GM10266 (cell line): ENCODE measurements around the gene CD164.

Source experiments
- DNase-seq: peaks from one replicate; pipeline ENCODE4 v3.0.0; 2012; ENCODE audit errors: extremely low spot score
- TF ChIP-seq, protein P1 (sequence below): IDR thresholded peaks from 2 replicates; pipeline ENCODE4 v1.5.1; 2012; ENCODE audit warnings: mild to moderate bottlenecking, low read depth; ENCODE audit not compliant: control insufficient read depth, insufficient read depth; ENCODE audit errors: missing control alignments

Gene CD164

DNA sequence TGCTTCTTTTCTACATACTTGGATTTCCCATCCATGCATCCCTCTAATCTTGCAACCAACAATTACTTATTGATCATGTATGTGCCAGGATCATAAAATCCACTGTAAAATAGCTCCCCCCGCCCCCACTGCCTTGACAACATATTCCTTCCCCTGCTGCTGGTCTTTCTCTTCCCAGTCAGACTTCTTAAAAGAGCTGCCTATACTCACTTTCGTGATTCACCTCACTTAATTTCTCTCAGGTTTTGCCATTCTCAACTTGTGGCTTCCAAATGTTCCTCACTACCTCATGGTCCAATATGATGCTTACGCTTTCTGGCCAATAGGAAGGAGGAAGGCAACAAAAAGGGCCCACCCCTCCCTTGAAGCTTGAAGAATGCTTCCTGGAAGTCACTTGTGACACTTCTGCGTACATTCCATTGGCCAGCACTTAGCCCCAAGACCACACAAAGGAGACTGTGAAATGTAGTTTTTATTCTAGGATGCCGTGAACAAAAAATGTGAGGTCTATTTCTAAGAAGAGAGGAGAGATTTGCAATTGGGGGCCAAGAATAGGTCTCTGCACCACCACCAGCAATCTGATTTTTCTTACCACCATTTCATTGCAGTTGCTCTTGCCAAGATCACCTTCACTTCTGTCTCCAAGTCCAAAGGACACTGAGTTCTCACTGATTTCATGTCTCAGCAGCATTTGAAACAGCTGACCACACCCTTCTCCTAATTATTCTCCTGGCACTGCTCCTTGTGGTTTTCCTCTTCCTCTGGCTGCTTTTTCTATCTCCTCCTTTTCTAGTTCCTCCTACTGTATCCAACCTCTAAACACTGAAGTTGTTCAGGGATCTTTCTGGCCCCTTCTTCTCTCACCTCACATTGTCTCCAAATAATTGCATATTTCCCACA, 30.8 kb downstream of the CD164 start:
- TF ChIP-seq, protein P1, sequence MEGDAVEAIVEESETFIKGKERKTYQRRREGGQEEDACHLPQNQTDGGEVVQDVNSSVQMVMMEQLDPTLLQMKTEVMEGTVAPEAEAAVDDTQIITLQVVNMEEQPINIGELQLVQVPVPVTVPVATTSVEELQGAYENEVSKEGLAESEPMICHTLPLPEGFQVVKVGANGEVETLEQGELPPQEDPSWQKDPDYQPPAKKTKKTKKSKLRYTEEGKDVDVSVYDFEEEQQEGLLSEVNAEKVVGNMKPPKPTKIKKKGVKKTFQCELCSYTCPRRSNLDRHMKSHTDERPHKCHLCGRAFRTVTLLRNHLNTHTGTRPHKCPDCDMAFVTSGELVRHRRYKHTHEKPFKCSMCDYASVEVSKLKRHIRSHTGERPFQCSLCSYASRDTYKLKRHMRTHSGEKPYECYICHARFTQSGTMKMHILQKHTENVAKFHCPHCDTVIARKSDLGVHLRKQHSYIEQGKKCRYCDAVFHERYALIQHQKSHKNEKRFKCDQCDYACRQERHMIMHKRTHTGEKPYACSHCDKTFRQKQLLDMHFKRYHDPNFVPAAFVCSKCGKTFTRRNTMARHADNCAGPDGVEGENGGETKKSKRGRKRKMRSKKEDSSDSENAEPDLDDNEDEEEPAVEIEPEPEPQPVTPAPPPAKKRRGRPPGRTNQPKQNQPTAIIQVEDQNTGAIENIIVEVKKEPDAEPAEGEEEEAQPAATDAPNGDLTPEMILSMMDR: no peak
- DNase-seq: no peak

DNA sequence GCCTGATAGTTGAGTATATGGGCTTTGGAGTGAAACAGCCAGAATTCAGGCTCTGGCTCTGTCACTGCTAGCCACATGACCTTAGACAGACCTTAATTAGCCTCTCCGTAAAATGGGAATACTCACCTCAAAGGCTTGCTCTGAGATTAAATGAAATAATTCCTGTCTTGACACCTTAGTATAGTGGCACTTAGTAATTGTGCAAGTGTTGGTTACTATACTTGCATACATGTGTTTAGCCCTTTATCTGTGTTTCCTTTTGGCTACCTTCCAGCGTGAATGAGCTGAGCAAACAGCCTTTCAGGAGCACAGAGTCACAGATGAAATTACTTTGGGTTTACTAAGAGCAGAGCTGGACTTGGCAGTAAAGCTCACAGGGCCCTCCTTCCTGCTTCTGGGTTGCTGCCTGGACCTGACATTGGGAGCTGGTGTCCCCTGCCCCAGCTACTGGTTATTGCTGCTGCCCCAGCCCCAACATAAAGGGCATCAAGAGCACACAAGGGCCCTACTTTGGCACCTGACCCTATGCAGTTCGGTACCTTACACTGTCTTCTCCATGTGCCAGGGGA, 32.8 kb downstream of the CD164 start:
- no peak for DNase-seq
- TF ChIP-seq, protein P1: no peak

DNA sequence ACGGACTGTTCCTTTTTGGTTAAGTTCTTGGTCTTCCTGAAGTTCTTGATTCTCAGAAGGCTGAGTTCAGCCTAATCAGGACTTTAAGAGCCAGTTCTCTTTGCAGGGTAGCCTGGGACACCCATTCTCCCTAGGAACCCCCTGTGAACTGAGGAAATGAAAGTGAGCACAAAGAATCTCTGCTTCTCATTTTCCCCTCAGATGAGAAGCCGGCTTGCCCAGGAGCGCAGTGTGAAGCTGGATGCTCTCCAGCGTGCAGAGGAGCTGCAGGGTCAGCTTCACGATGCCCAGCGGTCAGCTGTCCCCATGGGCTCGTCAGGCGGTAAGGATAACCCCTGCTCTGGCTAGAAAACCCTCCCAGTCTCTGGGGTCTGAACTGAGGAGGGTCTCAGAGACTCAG, 34.0 kb downstream of the CD164 start:
- TF ChIP-seq, protein P1: no peak
- DNase-seq: no peak

DNA sequence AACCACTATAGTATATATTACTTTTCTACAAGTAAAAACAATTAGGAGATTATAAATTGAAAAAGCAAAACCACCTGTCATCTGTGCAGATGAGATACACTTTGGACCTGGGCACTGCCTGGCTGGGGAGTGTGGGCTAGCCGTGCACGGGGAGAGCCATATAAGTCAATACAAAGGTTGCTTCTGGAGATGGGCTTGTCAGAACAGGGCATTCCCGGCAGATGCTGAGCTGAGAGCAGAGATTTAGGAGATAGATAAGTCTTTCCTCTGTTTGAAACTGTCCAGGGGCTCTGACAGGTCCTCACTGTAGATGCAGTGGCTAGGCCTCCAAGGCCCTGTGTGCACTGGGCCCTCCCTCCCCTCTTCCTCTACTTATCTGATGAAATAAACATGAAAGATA, 34.5 kb downstream of the CD164 start:
- TF ChIP-seq, protein P1: no peak
- no peak for DNase-seq

DNA sequence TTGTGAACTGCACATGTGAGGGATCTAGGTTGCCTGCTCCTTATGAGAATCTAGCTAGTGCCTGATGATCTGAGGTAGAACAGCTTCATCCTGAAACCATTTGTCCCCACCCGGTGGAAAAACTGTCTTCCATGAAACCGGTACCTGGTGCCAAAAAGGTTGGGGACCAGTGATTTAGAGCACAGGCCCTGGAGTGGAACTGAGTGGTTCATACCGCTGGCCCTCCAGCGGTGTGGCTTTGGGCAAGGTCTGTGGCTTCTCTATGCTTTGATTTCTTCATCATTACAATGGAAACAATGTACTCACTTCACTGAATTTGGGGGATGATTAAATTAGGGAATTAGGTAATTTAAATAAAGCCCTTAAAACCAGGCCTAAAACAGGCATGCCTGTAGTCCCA, 36.3 kb downstream of the CD164 start:
- no peak for DNase-seq
- TF ChIP-seq, protein P1: no peak

DNA sequence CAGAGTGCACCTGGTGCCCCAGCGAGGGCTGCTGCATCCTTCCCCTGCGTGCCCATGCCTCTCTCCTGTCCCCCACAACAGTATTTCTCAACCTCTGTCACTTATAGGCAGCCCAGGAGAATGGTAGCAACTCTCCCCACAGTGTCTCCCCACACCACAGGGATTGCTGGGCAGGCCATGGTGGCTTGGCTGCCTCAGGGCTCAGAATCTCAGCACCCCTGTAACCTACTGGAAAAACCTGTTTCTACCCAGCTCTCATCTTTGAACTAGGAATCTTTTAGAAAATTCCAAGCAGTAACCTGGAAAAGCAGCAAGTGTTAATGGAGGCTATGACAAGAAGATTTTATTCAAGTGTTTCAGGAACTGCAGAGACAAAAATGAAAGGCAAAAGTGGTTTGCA, 38.0 kb downstream of the CD164 start:
- no peak for DNase-seq
- TF ChIP-seq, protein P1: no peak

DNA sequence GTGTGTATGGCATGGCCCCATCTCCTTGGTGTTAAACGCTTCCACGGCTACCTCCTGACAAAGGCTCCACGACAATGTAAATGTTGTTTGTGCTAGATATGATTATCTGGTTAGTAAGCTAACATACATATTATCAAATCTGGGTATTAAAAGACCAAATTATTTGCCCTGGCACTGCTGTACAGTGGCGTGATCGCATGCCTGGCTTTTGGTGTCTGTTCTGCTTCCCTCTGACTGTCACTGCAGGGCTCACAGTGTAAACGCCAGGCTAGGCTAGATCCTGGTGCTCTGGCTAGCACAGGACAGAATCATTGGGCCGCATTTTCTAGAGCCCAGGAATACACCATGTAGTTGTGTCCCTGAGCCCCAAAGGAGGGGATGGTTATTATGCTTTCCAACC, 38.7 kb downstream of the CD164 start:
- TF ChIP-seq, protein P1: no peak

More for the DNA sequence above, 38.7 kb downstream of the CD164 start:
- no peak for DNase-seq
